ENCODE results near the gene LMTK3.
"Not testable (repeated sequence)": the region's sequence is repeated elsewhere in the genome, so short reads cannot be mapped to it uniquely, and the experiment has no call there.

Gene LMTK3

GRCh38 chr19:48541813-48542212 is 30.2 kb upstream of the LMTK3 start:
- no peak for DNase-seq (ENCODE audit: low read depth in 2 of 2)

- no peak for DNase-seq (ENCODE audit: low read depth in 2 of 2)
Observed at GRCh38 chr19:48540110-48540509, 28.5 kb upstream of the LMTK3 start.

- no peak for DNase-seq (ENCODE audit: low read depth in 2 of 2)
Observed at GRCh38 chr19:48539503-48540096, 28.0 kb upstream of the LMTK3 start.

GRCh38 chr19:48538057-48538456 is 26.4 kb upstream of the LMTK3 start:
- DNase-seq (ENCODE audit: low read depth in 2 of 2): not testable (repeated sequence)

GRCh38 chr19:48537541-48537940 is 25.9 kb upstream of the LMTK3 start:
- DNase-seq (ENCODE audit: low read depth in 2 of 2): no peak

GRCh38 chr19:48533770-48534169 is 22.1 kb upstream of the LMTK3 start:
- DNase-seq (ENCODE audit: low read depth in 2 of 2): no peak

- DNase-seq (ENCODE audit: low read depth in 2 of 2): no peak
Observed at GRCh38 chr19:48530770-48531169, 19.1 kb upstream of the LMTK3 start.

GRCh38 chr19:48530066-48530720 is 18.6 kb upstream of the LMTK3 start:
- DNase-seq (ENCODE audit: low read depth in 2 of 2): no peak

- DNase-seq (ENCODE audit: low read depth in 2 of 2): no peak
Observed at GRCh38 chr19:48529156-48529555, 17.5 kb upstream of the LMTK3 start.

GRCh38 chr19:48524732-48525131 is 13.1 kb upstream of the LMTK3 start:
- DNase-seq (ENCODE audit: low read depth in 2 of 2): no peak

- DNase-seq (ENCODE audit: low read depth in 2 of 2): no peak
Observed at GRCh38 chr19:48524221-48524620, 12.6 kb upstream of the LMTK3 start.

GRCh38 chr19:48520134-48520533 is 8.5 kb upstream of the LMTK3 start:
- no peak for DNase-seq (ENCODE audit: low read depth in 2 of 2)

- not testable (repeated sequence) for DNase-seq (ENCODE audit: low read depth in 2 of 2)
Observed at GRCh38 chr19:48519426-48519825, 7.8 kb upstream of the LMTK3 start.

GRCh38 chr19:48518207-48518606 is 6.6 kb upstream of the LMTK3 start:
- DNase-seq (ENCODE audit: low read depth in 2 of 2): no peak

- no peak for DNase-seq (ENCODE audit: low read depth in 2 of 2)
Observed at GRCh38 chr19:48516536-48516935, 4.9 kb upstream of the LMTK3 start.

- no peak for DNase-seq (ENCODE audit: low read depth in 2 of 2)
Observed at GRCh38 chr19:48514123-48514458, 2.5 kb upstream of the LMTK3 start.

- DNase-seq (ENCODE audit: low read depth in 2 of 2): peak; percentile 39 to 66
Observed at GRCh38 chr19:48513289-48514122, 1.9 kb upstream of the LMTK3 start.

- DNase-seq (ENCODE audit: low read depth in 2 of 2): no peak
Observed at GRCh38 chr19:48512504-48513288, 1.1 kb upstream of the LMTK3 start.

GRCh38 chr19:48511321-48511731 is 309 bp downstream of the LMTK3 start:
- DNase-seq (ENCODE audit: low read depth in 2 of 2): no peak

- DNase-seq (ENCODE audit: low read depth in 2 of 2): peak; percentile 48 to 62
Observed at GRCh38 chr19:48510421-48511268, 990 bp downstream of the LMTK3 start.

- DNase-seq (ENCODE audit: low read depth in 2 of 2): no peak
Observed at GRCh38 chr19:48509467-48510194, 2.0 kb downstream of the LMTK3 start.
